ENCODE data around the gene OS9. TPM values are rescaled to one million over a fixed set of nuclear protein-coding genes. Genes with fewer than 3 reads are reported as not detected.

Gene OS9
- total RNA-seq, 1 experiment from 2014 or later = 145 TPM

- H3K9ac ChIP-seq (ENCODE audit: low read length) = no peak overlapping the region
- H3K9me2 ChIP-seq (replicated peaks; ENCODE audit: low read length) = no peaks in the 10 kb centered on the region
- peaks cover 26% of the 10 kb centered on the region for H3K27me3 ChIP-seq (ENCODE audit: low read length)
- peaks cover 10% of the 10 kb centered on the region; the same call in 1 of the 2 replicates for H3K4me1 ChIP-seq (ENCODE audit: insufficient read depth, low read length)
- BruUV-seq (replicated peaks) = no TSS peak
- no peak overlapping the region for H3K27ac ChIP-seq (ENCODE audit: low read length)
- no peaks in the 10 kb centered on the region for H3K79me2 ChIP-seq (ENCODE audit: low read length)
- H3F3A ChIP-seq (ENCODE audit: low read length, unreplicated experiment) = no peaks in the 10 kb centered on the region
- no peaks in the 10 kb centered on the region for H3K9me3 ChIP-seq (ENCODE audit: low read length)
- no peak overlapping the region for H2AFZ ChIP-seq (ENCODE audit: low read length)
- H3K36me3 ChIP-seq (ENCODE audit: low read depth, low read length) = no peaks in the 10 kb centered on the region
- POLR2A ChIA-PET (ENCODE audit: unreplicated experiment) = no interaction called here
- DNase-seq (no peak), ATAC-seq (no peak)
- H4K20me1 ChIP-seq (ENCODE audit: low read length) = no peaks in the 10 kb centered on the region
- TF ChIP-seq EZH2 (IDR thresholded peaks at IDR 0.05; ENCODE audit: low read length, unreplicated experiment) (no peak), CTCF (conservative IDR thresholded peaks at IDR 0.05; ENCODE audit: low read depth, low read length) (no peak), EZH2phosphoT487 (IDR thresholded peaks at IDR 0.05; ENCODE audit: borderline replicate concordance, low read length) (no peak)
- H3K4me3 ChIP-seq (ENCODE audit: low read length) = no peak overlapping the region
- H3K4me2 ChIP-seq (ENCODE audit: low read length) = no peak overlapping the region
- CTCF ChIA-PET = no interaction called here
- intact Hi-C loops (cut with micrococcal nuclease) = no loop called here
Measured at GRCh38 chr12:57732270-57732669, 38.3 kb downstream of the OS9 start.

GRCh38 chr12:57732726-57733593 lies 39.0 kb downstream of the OS9 start:
- no peak for TF ChIP-seq EZH2 (IDR thresholded peaks at IDR 0.05; ENCODE audit: low read length, unreplicated experiment)
- no peak for TF ChIP-seq CTCF (conservative IDR thresholded peaks at IDR 0.05; ENCODE audit: low read depth, low read length)
- no peak for TF ChIP-seq EZH2phosphoT487 (IDR thresholded peaks at IDR 0.05; ENCODE audit: borderline replicate concordance, low read length)
- Histone ChIP-seq H3K9ac (ENCODE audit: low read length) (no peak overlapping the region), H3K27me3 (ENCODE audit: low read length) (peaks cover 33% of the 10 kb centered on the region), H3K9me3 (ENCODE audit: low read length) (no peaks in the 10 kb centered on the region), H3K4me3 (ENCODE audit: low read length) (no peak overlapping the region), H4K20me1 (ENCODE audit: low read length) (no peaks in the 10 kb centered on the region), H3K9me2 (replicated peaks; ENCODE audit: low read length) (no peaks in the 10 kb centered on the region), H3F3A (ENCODE audit: low read length, unreplicated experiment) (no peaks in the 10 kb centered on the region), H3K36me3 (ENCODE audit: low read depth, low read length) (no peaks in the 10 kb centered on the region), H3K4me2 (ENCODE audit: low read length) (no peak overlapping the region), H3K4me1 (ENCODE audit: insufficient read depth, low read length) (peaks cover 17% of the 10 kb centered on the region), H3K79me2 (ENCODE audit: low read length) (no peaks in the 10 kb centered on the region), H2AFZ (ENCODE audit: low read length) (no peak overlapping the region), H3K27ac (ENCODE audit: low read length) (no peak overlapping the region)
- POLR2A ChIA-PET (ENCODE audit: unreplicated experiment) = no interaction called here
- CTCF ChIA-PET = no interaction called here
- no TSS peak for BruUV-seq (replicated peaks)
- intact Hi-C loops (cut with micrococcal nuclease) = no loop called here
- no peak for ATAC-seq
- no peak for DNase-seq

- no peaks in the 10 kb centered on the region for H3K9me3 ChIP-seq (ENCODE audit: low read length)
- ATAC-seq (no peak), DNase-seq (no peak)
- H2AFZ ChIP-seq (ENCODE audit: low read length) = no peak overlapping the region
- no peak overlapping the region for H3K27ac ChIP-seq (ENCODE audit: low read length)
- no peak overlapping the region for H3K4me3 ChIP-seq (ENCODE audit: low read length)
- CTCF ChIA-PET = no interaction called here
- no peak overlapping the region for H3K9ac ChIP-seq (ENCODE audit: low read length)
- peaks cover 17% of the 10 kb centered on the region for H3K4me1 ChIP-seq (ENCODE audit: insufficient read depth, low read length)
- POLR2A ChIA-PET (ENCODE audit: unreplicated experiment) = no interaction called here
- TF ChIP-seq EZH2 (IDR thresholded peaks at IDR 0.05; ENCODE audit: low read length, unreplicated experiment) = no peak
- TF ChIP-seq EZH2phosphoT487 (IDR thresholded peaks at IDR 0.05; ENCODE audit: borderline replicate concordance, low read length) = no peak
- TF ChIP-seq CTCF (conservative IDR thresholded peaks at IDR 0.05; ENCODE audit: low read depth, low read length) = no peak
- no peaks in the 10 kb centered on the region for H3K9me2 ChIP-seq (replicated peaks; ENCODE audit: low read length)
- H3F3A ChIP-seq (ENCODE audit: low read length, unreplicated experiment) = no peaks in the 10 kb centered on the region
- H3K27me3 ChIP-seq (ENCODE audit: low read length) = peaks cover 39% of the 10 kb centered on the region
- no peaks in the 10 kb centered on the region for H3K36me3 ChIP-seq (ENCODE audit: low read depth, low read length)
- no peaks in the 10 kb centered on the region for H4K20me1 ChIP-seq (ENCODE audit: low read length)
- no peak overlapping the region for H3K4me2 ChIP-seq (ENCODE audit: low read length)
- BruUV-seq (replicated peaks) = no TSS peak
- intact Hi-C loops (cut with micrococcal nuclease) = no loop called here
- H3K79me2 ChIP-seq (ENCODE audit: low read length) = no peaks in the 10 kb centered on the region
Measured at GRCh38 chr12:57733928-57734327, 40.0 kb downstream of the OS9 start.

All from PC-3 (cell line).